HG02623 (cell line): Measurements from ENCODE around the gene USP15.
"Not testable (repeated sequence)": the region's sequence is repeated elsewhere in the genome, so short reads cannot be mapped to it uniquely, and the experiment has no call there.

Experiments
- ATAC-seq: cut with Tn5 transposase; IDR thresholded peaks from one replicate; pipeline ENCODE4 v1.9.1; 2021; ENCODE audit warnings: moderate library complexity; ENCODE audit not compliant: unreplicated experiment

Gene USP15

DNA sequence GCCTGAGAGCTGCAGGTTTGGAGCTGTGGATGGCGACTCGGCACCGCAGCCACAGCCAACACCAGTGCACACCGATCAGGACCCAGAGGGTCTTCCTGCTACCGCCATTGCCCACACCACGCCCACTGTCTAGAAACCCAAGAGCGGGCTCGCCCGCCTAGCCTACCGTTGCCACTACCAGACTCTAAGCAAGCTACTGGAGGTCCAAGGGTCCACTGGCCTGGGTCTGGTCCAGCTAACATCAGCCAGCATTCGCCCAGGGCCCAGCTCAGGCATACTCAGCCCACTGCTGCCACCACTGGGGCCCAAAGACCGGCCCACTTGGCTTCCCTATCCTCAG lies 175.9 kb downstream of the USP15 start:
- no peak for ATAC-seq

- ATAC-seq = no peak
These were observed 178.0 kb downstream of the USP15 start for GRCh38 chr12:62438098-62438692.

DNA sequence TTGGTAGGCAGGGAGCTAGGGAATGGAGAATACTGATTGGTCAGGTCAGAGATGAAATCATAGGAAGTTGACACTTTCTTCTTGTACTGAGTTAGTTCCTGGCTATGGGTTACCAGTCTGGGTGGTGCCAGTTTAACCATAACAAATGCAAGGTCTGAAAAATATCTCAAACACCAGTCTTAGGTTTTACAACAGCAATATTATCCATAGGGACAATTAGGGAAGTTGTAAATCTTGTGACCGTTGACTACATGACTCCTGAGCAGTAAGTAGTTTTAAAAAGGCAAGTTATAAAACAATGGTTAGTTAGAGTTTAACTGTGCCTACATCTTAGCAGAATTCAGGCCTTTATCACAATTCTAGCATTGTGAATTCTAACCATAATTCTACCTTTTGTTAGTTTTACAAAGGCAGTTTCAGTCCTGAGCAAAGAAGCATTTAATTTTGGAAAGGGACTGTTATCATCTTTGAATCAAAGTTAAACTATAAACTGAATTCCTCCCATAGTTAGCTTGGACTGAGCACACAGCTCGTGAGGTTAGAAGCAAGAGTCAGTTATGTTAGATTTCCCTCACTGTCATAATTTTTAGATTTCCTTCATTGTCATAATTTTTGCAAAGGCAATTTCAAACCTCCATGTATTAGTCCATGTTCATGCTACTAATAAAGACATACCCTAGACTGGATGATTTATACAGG lies 186.7 kb downstream of the USP15 start:
- no peak for ATAC-seq

- ATAC-seq = no peak
These were observed 188.2 kb downstream of the USP15 start for GRCh38 chr12:62448436-62448835.

DNA sequence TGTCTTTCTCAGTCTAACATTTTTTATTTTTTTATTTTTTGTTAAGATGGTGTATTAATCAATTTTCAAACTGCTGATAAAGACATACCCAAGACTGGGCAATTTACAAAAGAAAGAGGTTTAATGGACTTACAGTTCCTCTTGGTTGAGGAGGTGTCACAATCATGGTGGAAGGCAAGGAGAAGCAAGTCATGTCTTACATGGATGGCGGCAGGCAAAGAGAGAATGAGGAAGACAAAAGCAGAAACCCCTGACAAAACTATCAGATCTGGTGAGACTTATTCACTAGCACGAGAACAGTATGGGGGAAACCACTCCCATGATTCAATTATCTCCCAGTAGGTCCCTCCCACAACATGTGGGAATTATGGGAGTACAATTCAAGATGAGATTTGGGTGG lies 195.2 kb downstream of the USP15 start:
- ATAC-seq = not testable (repeated sequence)

- ATAC-seq = no peak
These were observed 198.4 kb downstream of the USP15 start for GRCh38 chr12:62458626-62459025.

DNA sequence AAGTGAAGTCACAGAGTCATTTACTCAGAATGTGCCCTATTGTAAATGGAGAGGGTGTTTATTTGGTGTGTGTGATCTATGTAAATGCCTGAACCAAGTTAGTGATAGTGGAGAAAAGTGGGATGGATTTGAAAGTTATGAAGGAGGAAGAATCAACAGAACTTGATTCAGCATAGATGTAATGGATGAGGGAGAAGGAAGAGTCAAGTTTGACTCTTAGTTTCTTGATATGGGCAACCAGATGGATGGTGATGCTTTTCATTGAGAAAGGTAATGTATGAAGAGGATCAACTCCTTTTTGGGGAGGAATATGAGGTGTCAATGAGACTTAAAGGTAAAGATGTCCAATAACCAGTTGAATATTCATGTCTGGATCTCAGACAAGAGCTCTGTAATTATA lies 199.8 kb downstream of the USP15 start:
- ATAC-seq = no peak

GRCh38 chr12:62461171-62461837 lies 201.1 kb downstream of the USP15 start:
- not testable (repeated sequence) for ATAC-seq

GRCh38 chr12:62463252-62463651 lies 203.0 kb downstream of the USP15 start:
- not testable (repeated sequence) for ATAC-seq
